SK-N-MC (cell line): ENCODE results near the gene SERPINH1.

Source experiments
- DNase-seq: peaks from one replicate; pipeline ENCODE4 v3.0.0-alpha.2; 2011; ENCODE audit warnings: low read depth, low spot score
- H3K27ac ChIP-seq: fragments of 200-600 bp; sonication (generic); 2 replicates; pipeline ENCODE4 v1.5.1; 2016; ENCODE audit warnings: mixed run types
- H3K36me3 ChIP-seq: fragments of 200-600 bp; sonication (generic); 2 replicates; pipeline ENCODE4 v1.6.1; 2017; ENCODE audit warnings: antibody characterized with exemption, low read length, mixed read lengths; ENCODE audit not compliant: insufficient read depth
- H3K4me3 ChIP-seq: fragments of 200-600 bp; sonication (generic); 2 replicates; pipeline ENCODE4 v1.5.1; 2016
- H3K9ac ChIP-seq: fragments of 200-600 bp; sonication (generic); 2 replicates; pipeline ENCODE4 v1.8.0; 2017; ENCODE audit warnings: mixed run types, mixed read lengths; ENCODE audit not compliant: insufficient read length
- H3K9me3 ChIP-seq: fragments of 200-600 bp; sonication (generic); 2 replicates; pipeline ENCODE4 v1.6.1; 2017; ENCODE audit warnings: low read depth, mild to moderate bottlenecking, antibody characterized with exemption, low read length, moderate library complexity, mixed read lengths
- EZH2 ChIP-seq: fragments of 200-600 bp; sonication (generic); IDR thresholded peaks from one replicate; pipeline ENCODE4 v1.6.1; 2017; ENCODE audit warnings: antibody characterized with exemption
- FOXP2 ChIP-seq: optimal IDR thresholded peaks from 2 replicates; pipeline ENCODE3; 2011; ENCODE audit warnings: mild to moderate bottlenecking, moderate library complexity; ENCODE audit not compliant: insufficient read depth; ENCODE audit errors: extremely low read length, control extremely low read depth
- POLR2AphosphoS5 ChIP-seq: IDR thresholded peaks from 2 replicates; pipeline ENCODE4 v1.6.1; 2012; ENCODE audit warnings: mild to moderate bottlenecking, low read depth, low read length, borderline replicate concordance

The SERPINH1 gene

DNA sequence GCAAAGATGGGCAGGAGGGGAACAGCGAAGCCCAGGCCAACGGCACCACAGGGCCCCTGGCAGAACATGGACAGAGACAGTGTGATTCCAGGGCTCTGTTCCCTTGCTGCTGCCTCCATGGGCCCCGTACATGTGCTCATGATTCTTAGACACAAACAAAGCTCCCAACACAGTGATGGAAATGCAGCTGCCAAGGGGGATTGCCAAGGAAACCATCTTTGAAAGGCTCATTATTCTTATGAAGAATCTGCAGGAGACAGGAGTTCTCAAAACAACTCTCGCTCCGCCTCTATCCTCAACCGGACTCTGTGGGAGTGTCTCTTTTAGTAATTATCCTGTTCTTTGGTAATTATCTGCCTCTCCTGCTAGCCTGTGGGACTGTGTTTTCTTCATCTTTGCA is 32.2 kb downstream of the SERPINH1 start:
- Histone ChIP-seq H3K4me3 (no peak overlapping the region), H3K36me3 (no peaks in the 10 kb centered on the region), H3K27ac (no peak overlapping the region), H3K9ac (no peak overlapping the region), H3K9me3 (no peaks in the 10 kb centered on the region)
- no peak for TF ChIP-seq FOXP2
- no peak for TF ChIP-seq POLR2AphosphoS5
- TF ChIP-seq EZH2: no peak
- no peak for DNase-seq

DNA sequence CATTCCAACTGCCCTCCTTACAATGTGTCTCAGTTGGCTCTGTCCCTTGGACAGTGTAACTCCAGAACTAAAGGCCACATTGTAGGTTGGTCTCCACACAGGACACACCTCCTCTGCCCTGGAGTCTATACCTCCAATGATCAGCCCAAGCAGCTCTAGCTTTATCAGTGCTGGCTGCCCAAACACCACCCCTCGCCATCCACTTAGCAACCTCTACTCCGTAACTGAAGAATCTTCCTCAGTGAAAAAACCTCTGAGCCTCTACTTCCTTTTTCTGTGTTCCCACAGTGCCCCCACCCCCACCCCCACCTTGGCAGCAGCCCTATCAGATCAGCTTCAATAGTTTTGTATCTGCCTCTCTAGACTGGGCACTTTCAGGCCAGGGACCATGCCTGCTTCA is 33.4 kb downstream of the SERPINH1 start:
- Histone ChIP-seq H3K9ac (no peak overlapping the region), H3K4me3 (no peak overlapping the region), H3K27ac (no peak overlapping the region), H3K36me3 (no peaks in the 10 kb centered on the region), H3K9me3 (no peaks in the 10 kb centered on the region)
- TF ChIP-seq POLR2AphosphoS5 (no peak), FOXP2 (no peak), EZH2 (no peak)
- DNase-seq: no peak

DNA sequence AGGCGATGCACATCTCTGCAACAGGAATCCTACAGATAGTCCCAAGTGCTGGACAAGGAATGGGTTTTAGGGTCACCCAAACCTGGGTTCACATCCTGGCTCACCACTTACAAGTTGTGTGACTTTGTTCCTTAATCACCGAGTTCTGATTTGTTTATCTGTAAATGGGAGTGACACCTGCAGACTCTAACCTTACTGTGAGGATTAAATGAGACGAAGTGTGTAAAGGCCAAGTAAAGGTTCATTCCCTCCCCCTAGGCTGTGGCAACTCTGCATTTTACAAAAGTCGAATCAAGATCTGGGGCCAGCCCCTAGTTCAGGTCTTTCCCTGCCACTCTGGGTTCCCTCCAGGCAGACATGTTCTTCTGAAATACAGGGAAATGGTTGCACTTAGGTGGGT is 34.9 kb downstream of the SERPINH1 start:
- H3K9ac ChIP-seq: no peak overlapping the region
- H3K4me3 ChIP-seq: no peak overlapping the region
- no peaks in the 10 kb centered on the region for H3K36me3 ChIP-seq
- DNase-seq: no peak
- H3K27ac ChIP-seq: no peak overlapping the region
- TF ChIP-seq FOXP2 (no peak), POLR2AphosphoS5 (no peak), EZH2 (no peak)
- no peaks in the 10 kb centered on the region for H3K9me3 ChIP-seq

DNA sequence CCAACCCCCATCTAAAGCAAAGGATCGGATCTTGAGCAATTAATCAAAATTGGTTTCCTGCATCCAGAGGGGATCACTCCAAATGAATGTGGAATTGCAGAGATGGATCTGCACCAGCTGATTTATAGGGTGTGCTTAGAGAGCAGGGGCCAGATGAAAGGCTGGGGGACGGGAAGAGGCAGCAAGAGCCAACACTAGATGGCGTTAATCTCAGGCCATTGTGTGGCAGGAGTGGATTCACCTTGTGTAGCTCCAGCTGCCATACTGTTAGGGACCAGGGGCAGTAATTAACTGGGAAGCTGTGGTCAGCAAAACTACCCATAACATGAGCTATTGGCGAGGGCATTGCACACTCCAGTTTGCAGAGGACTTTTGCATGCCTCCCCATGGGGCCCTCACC is 35.6 kb downstream of the SERPINH1 start:
- H3K4me3 ChIP-seq: no peak overlapping the region
- DNase-seq: no peak
- no peak for TF ChIP-seq POLR2AphosphoS5
- no peak for TF ChIP-seq FOXP2
- TF ChIP-seq EZH2: no peak
- no peak overlapping the region for H3K9ac ChIP-seq
- no peaks in the 10 kb centered on the region for H3K36me3 ChIP-seq
- no peaks in the 10 kb centered on the region for H3K9me3 ChIP-seq
- no peak overlapping the region for H3K27ac ChIP-seq

DNA sequence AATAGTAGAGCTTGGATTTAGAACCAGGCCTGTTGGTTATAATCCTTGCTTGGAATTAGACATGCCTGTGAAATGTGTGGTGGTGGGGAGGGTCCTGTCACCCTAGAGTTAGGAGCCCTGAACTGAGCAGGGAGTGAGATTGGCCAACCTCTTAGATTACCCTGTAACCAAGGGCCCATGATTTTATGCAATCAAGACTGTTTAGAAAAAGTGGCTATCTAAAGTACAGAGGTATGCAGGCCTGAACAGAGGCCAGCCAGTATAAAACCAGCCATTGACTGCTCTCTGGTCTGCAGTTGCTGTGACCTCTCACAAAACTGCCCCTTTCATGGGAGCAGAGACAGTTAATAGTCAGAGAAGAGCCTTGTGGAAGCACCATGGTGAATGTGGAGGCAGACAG is 36.2 kb downstream of the SERPINH1 start:
- Histone ChIP-seq H3K9me3 (no peaks in the 10 kb centered on the region), H3K27ac (no peak overlapping the region), H3K9ac (no peak overlapping the region), H3K4me3 (no peak overlapping the region), H3K36me3 (no peaks in the 10 kb centered on the region)
- no peak for TF ChIP-seq EZH2
- TF ChIP-seq FOXP2: no peak
- no peak for TF ChIP-seq POLR2AphosphoS5
- DNase-seq: no peak

DNA sequence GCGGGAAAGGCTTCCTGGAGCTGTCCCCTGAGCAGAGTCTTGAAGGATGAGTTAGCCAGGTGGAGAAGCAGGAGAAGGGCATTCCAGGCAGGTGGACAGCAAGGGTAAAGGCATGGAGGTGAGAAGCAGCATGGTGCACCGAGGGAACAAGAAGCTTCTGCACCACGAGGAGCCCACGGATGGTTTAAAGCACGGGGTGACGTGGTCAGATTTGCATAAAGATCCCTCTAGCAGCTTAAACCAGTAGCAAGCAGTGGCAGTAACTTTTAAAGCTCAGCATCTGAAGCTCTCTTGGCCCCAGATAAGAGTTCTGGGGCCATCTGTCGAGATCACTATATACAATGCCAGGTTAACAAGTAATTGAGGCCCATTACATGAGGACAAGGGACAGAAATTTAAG is 36.8 kb downstream of the SERPINH1 start:
- Histone ChIP-seq H3K27ac (no peak overlapping the region), H3K9me3 (no peaks in the 10 kb centered on the region), H3K36me3 (no peaks in the 10 kb centered on the region), H3K9ac (no peak overlapping the region), H3K4me3 (no peak overlapping the region)
- TF ChIP-seq EZH2 (no peak), FOXP2 (no peak), POLR2AphosphoS5 (no peak)
- no peak for DNase-seq

DNA sequence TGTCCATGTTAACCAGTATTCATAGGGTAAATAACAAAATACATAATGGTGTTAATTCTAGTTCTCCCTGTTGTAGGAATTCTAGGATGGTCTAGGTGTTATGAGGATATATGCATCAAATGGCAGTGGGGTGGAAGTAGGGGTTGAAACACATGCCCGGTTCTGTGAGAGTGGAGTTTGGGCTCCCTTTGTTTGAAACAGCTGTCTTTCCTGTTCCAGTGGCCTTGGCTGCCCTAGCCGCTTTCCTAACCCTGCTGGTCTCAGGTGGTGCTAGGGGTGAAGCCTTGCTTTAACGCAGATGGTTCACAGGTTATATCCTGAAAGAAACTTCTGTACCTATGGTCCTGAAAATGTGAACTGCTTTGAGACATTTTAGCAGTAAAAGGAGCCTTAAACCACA is 38.3 kb downstream of the SERPINH1 start:
- Histone ChIP-seq H3K27ac (no peak overlapping the region), H3K4me3 (no peak overlapping the region), H3K9me3 (no peaks in the 10 kb centered on the region), H3K36me3 (no peaks in the 10 kb centered on the region), H3K9ac (no peak overlapping the region)
- no peak for DNase-seq
- no peak for TF ChIP-seq EZH2
- no peak for TF ChIP-seq POLR2AphosphoS5
- no peak for TF ChIP-seq FOXP2

DNA sequence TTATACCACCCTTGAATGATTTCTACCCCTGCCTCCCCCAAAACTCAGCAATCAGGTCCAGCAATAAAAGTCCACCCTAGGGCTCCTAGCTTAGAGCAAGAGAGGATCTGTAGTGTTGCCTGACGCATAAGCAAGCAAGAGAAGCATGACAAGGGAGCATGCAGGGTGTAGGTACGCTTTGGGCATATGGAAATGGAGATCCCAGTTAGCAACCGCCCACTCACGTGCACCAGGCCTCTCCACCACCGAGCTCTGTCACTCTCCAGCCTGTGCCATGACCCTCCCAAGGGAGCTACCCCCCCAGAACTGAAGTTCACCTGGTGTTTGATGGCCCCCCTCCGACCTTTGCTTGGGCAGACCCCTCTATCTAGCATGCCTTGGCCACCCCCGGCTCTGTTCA is 39.4 kb downstream of the SERPINH1 start:
- Histone ChIP-seq H3K9me3 (no peaks in the 10 kb centered on the region), H3K9ac (no peak overlapping the region), H3K4me3 (no peak overlapping the region), H3K36me3 (no peaks in the 10 kb centered on the region), H3K27ac (no peak overlapping the region)
- TF ChIP-seq POLR2AphosphoS5 (no peak), FOXP2 (no peak), EZH2 (no peak)
- DNase-seq: no peak

DNA sequence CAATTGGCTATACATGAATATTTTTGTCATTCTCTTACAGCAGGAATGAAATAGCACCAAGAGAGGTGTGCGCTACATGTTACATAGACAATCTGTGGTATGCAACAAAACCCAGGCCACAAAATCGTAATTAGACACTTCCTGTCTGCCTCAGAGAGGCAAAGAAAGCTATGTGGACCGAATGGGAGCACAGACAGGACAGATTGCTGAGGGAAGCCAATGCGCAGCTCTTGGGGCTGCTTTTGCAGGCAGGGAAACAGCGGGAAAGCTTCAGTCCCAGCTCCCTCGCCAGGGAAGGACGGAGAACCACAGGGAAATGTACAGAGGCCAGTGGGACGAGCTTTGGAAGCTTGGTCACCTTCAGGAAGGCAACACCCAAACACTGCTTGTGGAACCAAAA is 40.9 kb downstream of the SERPINH1 start:
- no peak overlapping the region for H3K9ac ChIP-seq
- TF ChIP-seq EZH2 (no peak), POLR2AphosphoS5 (no peak), FOXP2 (no peak)
- no peak overlapping the region for H3K4me3 ChIP-seq
- no peak for DNase-seq
- no peaks in the 10 kb centered on the region for H3K36me3 ChIP-seq
- no peak overlapping the region for H3K27ac ChIP-seq
- no peaks in the 10 kb centered on the region for H3K9me3 ChIP-seq
